Stimulated activated naive B cell treated with anti-CD40 and anti-IgM and Interleukin-4, amounts not matched to agents 10 μg/mL and 1 μg/mL and 100 μg/mL, for 72 hours (primary cell): Measurements from ENCODE around the gene TAS1R3.
"Not testable (repeated sequence)": the region's sequence is repeated elsewhere in the genome, so short reads cannot be mapped to it uniquely, and the experiment has no call there.

Experiments
- ATAC-seq, 2 donors: fragments of 150-1000 bp; cut with Tn5 transposase; replicated peaks; 2 replicates each; pipeline ENCODE4 v1.10.0; 2021; ENCODE audit warnings: moderate library complexity in 1 of 2
- DNase-seq: peaks from one replicate; pipeline ENCODE4 v3.0.0; 2021
- H3K27ac Mint-ChIP-seq: one replicate; pipeline ENCODE4 v1.8.0; 2022; ENCODE audit warnings: mild to moderate bottlenecking, mixed read lengths
- H3K27me3 Mint-ChIP-seq, 2 donors: one replicate each; pipeline ENCODE4 v1.8.0; 2022; ENCODE audit warnings: mixed read lengths in 2 of 2
- H3K36me3 Mint-ChIP-seq, 2 donors: one replicate each; pipeline ENCODE4 v1.8.0; 2022; ENCODE audit warnings: mixed read lengths in 2 of 2, mild to moderate bottlenecking in 1 of 2
- H3K4me1 Mint-ChIP-seq, 2 donors: one replicate each; pipeline ENCODE4 v1.8.0; 2022; ENCODE audit warnings: mixed read lengths in 2 of 2, mild to moderate bottlenecking in 1 of 2
- H3K4me3 Mint-ChIP-seq, 2 donors: one replicate each; pipeline ENCODE4 v1.8.0; 2022; ENCODE audit warnings: mild to moderate bottlenecking in 2 of 2, mixed read lengths in 2 of 2, moderate library complexity in 1 of 2
- H3K9me3 Mint-ChIP-seq, 2 donors: one replicate each; pipeline ENCODE4 v1.8.0; 2022; ENCODE audit warnings: mixed read lengths in 2 of 2, mild to moderate bottlenecking in 1 of 2

The TAS1R3 gene

DNA sequence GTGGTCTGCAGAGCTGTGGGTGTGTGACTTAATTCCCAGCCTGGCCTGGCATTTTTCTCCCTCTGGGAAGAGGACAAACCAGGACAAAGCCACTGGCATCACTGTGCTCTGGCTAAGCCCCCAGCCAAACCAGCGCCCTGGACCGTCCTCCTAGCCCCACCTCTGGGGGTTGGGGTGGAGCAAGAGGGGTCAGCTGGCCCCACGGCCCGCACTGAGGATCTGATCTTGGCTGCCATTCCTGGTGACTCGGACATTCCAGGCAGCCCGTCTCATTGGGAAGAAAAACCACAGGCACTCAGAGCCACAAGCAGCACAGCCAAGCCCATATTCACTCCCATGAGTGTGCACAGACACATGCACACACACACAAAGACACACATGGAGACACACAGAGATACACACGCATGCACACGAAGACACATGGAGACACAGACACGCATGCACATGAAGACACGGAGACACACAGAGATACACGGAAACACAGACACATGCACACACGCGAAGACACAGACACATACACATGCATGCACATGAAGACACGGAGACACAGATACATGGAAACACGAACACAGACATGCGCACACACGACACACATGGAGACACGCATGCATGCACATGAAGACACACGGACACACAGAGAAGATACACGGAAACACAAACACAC is 29.6 kb downstream of the TAS1R3 start:
- no peak for ATAC-seq
- no peaks in the 10 kb centered on the region for H3K9me3 Mint-ChIP-seq
- peaks cover 3 to 17% of the 10 kb centered on the region in 2 donors for H3K4me1 Mint-ChIP-seq
- no peak overlapping the region for H3K4me3 Mint-ChIP-seq
- H3K27ac Mint-ChIP-seq = no peak overlapping the region
- H3K27me3 Mint-ChIP-seq = peaks cover 39 to 51% of the 10 kb centered on the region in 2 donors
- no peak for DNase-seq
- H3K36me3 Mint-ChIP-seq = no peaks in the 10 kb centered on the region

DNA sequence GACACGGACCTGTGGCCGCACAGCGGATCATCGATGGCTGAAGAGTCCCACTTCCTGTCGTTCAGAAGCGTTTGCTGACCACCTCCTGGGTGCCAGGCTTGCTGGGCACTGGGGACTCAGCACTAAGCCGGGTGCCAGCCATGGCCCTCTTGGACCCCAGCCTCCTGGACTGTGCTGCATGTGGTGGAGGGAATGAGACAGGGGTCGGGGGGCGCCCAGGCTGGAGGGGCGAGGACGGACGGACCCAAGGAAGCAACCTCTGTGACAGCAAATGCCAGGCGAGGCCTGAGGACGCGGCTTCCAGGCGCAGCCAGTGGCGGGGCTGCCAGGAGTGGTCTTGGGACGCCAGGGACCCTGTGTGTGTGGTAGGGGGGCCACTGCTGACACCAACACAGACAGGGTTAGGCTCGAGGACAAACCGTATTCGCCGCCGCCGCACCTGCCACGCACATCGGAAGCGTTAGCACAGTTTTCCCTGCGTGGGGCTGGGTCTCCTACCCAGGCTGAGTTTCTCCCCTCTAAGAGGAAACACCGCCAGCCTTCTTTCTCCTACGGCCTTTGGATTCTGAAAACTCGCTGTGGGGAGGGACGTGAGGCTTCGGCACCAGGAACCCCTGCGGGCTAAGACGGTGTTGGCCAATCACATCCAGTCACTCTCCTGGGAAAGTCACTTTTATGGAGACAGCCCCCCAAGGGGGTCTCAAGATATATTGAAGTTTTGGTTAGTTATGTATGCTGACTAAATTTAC is 30.3 kb downstream of the TAS1R3 start:
- Mint-ChIP-seq H3K36me3 (no peaks in the 10 kb centered on the region), H3K27ac (no peak overlapping the region), H3K27me3 (peaks cover 39 to 51% of the 10 kb centered on the region in 2 donors), H3K9me3 (no peaks in the 10 kb centered on the region), H3K4me3 (no peak overlapping the region), H3K4me1 (peaks cover 3 to 17% of the 10 kb centered on the region in 2 donors)
- DNase-seq = no peak
- ATAC-seq = no peak

- DNase-seq (no peak), ATAC-seq (no peak)
- H3K4me3 Mint-ChIP-seq = no peak overlapping the region
- H3K4me1 Mint-ChIP-seq = peaks cover 3 to 17% of the 10 kb centered on the region in 2 donors
- H3K27me3 Mint-ChIP-seq = peaks cover 39 to 46% of the 10 kb centered on the region in 2 donors
- H3K36me3 Mint-ChIP-seq = no peaks in the 10 kb centered on the region
- peak overlapping the region; percentile 20 for H3K27ac Mint-ChIP-seq
- H3K9me3 Mint-ChIP-seq = no peaks in the 10 kb centered on the region
Observed at GRCh38 chr1:1361982-1362423, 30.9 kb downstream of the TAS1R3 start.

DNA sequence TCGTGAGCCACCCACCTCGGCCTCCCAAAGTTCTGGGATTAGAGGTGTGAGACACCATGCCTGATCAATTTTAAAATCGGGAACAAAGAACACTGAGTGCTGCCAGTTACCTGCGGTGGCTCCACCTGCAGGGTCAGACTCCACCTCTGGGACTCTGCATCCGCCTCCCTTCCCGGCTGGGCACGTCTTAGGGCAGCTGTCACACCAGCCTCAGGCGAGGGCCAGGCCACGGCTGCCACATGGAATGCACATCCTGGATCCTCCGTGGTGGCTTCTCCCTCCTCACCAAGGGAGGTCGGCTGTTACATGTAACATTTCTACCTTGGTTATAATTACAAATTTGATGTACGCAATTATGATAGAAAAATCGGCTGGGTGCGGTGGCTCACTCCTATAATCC is 33.2 kb downstream of the TAS1R3 start:
- no peak overlapping the region for H3K27ac Mint-ChIP-seq
- no peak overlapping the region for H3K4me3 Mint-ChIP-seq
- ATAC-seq (no peak), DNase-seq (no peak)
- peaks cover 2 to 3% of the 10 kb centered on the region in 2 donors for H3K4me1 Mint-ChIP-seq
- no peaks in the 10 kb centered on the region for H3K9me3 Mint-ChIP-seq
- peaks cover 17 to 23% of the 10 kb centered on the region in 2 donors for H3K27me3 Mint-ChIP-seq
- no peaks in the 10 kb centered on the region for H3K36me3 Mint-ChIP-seq

- H3K4me1 Mint-ChIP-seq = no peaks in the 10 kb centered on the region
- H3K4me3 Mint-ChIP-seq = no peak overlapping the region
- peaks cover 5 to 8% of the 10 kb centered on the region in 2 donors for H3K27me3 Mint-ChIP-seq
- DNase-seq (no peak), ATAC-seq (no peak)
- no peaks in the 10 kb centered on the region for H3K9me3 Mint-ChIP-seq
- H3K27ac Mint-ChIP-seq = no peak overlapping the region
- H3K36me3 Mint-ChIP-seq = no peaks in the 10 kb centered on the region
Observed at GRCh38 chr1:1365875-1366698, 35.0 kb downstream of the TAS1R3 start.

GRCh38 chr1:1366699-1367066 is 35.6 kb downstream of the TAS1R3 start:
- no peak overlapping the region for H3K4me3 Mint-ChIP-seq
- no peak overlapping the region for H3K27ac Mint-ChIP-seq
- peaks cover 3 to 6% of the 10 kb centered on the region in 2 donors for H3K27me3 Mint-ChIP-seq
- H3K36me3 Mint-ChIP-seq = no peaks in the 10 kb centered on the region
- DNase-seq = no peak
- H3K4me1 Mint-ChIP-seq = peaks cover 0 to under 1% of the 10 kb centered on the region in 2 donors
- no peak for ATAC-seq
- H3K9me3 Mint-ChIP-seq = no peaks in the 10 kb centered on the region

GRCh38 chr1:1367315-1367714 is 36.2 kb downstream of the TAS1R3 start:
- Mint-ChIP-seq H3K9me3 (no peaks in the 10 kb centered on the region), H3K27ac (no peak overlapping the region), H3K4me1 (peaks cover 2 to 7% of the 10 kb centered on the region in 2 donors), H3K4me3 (no peak overlapping the region), H3K36me3 (no peaks in the 10 kb centered on the region), H3K27me3 (peaks cover 0 to 1% of the 10 kb centered on the region in 2 donors)
- DNase-seq (no peak), ATAC-seq (no peak)

- DNase-seq, H3K27ac Mint-ChIP-seq, H3K27me3 Mint-ChIP-seq, ATAC-seq, H3K4me3 Mint-ChIP-seq, H3K9me3 Mint-ChIP-seq: not testable (repeated sequence)
- peaks cover 12 to 26% of the 10 kb centered on the region in 2 donors for H3K4me1 Mint-ChIP-seq
- peaks cover 9 to 15% of the 10 kb centered on the region in 2 donors for H3K36me3 Mint-ChIP-seq
Observed at GRCh38 chr1:1370094-1370493, 39.0 kb downstream of the TAS1R3 start.

DNA sequence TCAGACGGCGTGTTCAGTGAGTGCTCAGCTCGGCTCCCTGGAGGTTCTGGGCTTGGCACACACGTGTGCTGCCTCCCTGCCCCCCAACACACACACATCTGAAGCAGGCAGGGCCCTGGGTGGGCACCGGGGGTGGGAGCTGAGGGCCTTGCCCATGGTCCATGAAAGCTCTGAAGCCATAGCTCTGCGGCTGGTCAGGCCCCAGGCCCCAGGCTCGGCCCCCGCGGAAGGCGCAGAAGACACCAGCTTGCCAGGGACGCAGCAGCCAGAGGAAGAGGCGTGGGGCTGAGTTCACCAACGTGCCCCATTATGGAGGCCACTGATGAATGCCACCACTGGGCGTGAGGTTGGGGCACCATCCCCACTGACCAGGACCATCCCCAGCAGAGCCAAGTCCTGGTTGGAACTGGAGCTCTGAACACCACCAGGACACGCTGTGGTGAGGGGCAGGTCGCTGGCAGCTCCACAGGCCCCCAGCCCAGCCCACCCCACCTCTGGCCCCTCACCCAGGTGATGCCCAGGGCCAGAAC is 39.8 kb downstream of the TAS1R3 start:
- Mint-ChIP-seq H3K27ac (no peak overlapping the region), H3K36me3 (peaks cover 9 to 19% of the 10 kb centered on the region in 2 donors), H3K27me3 (no peaks in the 10 kb centered on the region), H3K9me3 (no peaks in the 10 kb centered on the region), H3K4me1 (peaks cover 12 to 26% of the 10 kb centered on the region in 2 donors), H3K4me3 (no peak overlapping the region)
- ATAC-seq = no peak
- no peak for DNase-seq

GRCh38 chr1:1371364-1371745 is 40.3 kb downstream of the TAS1R3 start:
- no peak for ATAC-seq
- Mint-ChIP-seq H3K4me3 (peak overlapping the region in 1 of 2 donors; percentile 4), H3K27me3 (no peaks in the 10 kb centered on the region)

DNA sequence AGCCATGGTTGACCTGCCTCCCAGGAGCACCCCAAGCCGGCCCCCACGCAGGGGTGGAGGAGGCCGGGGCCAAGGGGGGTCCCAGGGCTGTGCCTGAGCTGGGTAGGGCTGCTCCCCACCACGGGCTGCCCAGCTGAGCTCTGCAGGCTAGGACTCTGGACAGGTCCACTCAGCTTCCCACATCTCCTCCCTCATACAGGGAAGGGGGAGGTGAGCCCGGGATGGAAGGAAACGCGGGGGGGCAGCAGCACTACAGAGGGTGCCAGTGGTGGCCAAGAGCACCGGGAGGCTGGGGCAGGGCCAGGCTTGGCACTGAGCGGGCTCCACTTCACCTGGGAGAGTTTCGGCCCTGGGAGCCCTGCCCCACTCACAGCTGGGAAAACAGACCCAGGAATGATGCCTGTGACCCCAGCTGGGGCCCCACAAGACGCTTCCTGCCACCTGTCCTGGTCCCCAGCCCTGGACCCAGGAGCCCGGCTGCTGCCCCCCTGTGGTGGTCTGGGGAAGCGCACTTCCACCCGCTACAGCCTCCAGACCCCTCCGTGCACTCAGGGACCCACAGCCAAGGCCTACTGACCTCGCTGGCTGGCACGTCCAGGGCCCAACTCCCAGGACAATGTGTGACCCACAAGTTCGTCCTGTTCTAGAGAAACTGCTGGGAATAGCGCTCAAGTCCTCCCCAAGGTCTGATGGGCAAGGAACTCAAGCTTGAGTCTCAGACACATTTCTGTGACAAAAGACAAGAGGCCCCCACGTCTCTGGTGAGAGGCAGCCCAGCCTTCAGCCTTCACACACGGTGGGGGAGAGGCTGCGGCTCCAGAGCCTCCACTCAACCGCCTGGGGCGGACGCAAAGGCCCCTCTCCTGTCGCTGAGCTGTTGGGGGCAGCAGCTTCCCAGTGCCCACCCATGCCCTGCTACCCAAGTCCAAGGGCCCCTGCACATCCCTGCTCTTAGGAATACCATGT is 40.9 kb downstream of the TAS1R3 start:
- peak overlapping the region; percentile 5 to 56 for H3K4me3 Mint-ChIP-seq
- peaks cover 16 to 28% of the 10 kb centered on the region in 2 donors for H3K36me3 Mint-ChIP-seq
- H3K9me3 Mint-ChIP-seq = no peaks in the 10 kb centered on the region
- DNase-seq (peak; percentile 65), ATAC-seq (peak; percentile 37 to 44)
- H3K27me3 Mint-ChIP-seq = no peaks in the 10 kb centered on the region
- peaks cover 15 to 36% of the 10 kb centered on the region in 2 donors for H3K4me1 Mint-ChIP-seq
- H3K27ac Mint-ChIP-seq = no peak overlapping the region

More at GRCh38 chr1:1371364-1371745, 40.3 kb downstream of the TAS1R3 start:
- no peak for DNase-seq
- H3K27ac Mint-ChIP-seq = no peak overlapping the region
- H3K36me3 Mint-ChIP-seq = peaks cover 10 to 21% of the 10 kb centered on the region in 2 donors
- no peaks in the 10 kb centered on the region for H3K9me3 Mint-ChIP-seq
- H3K4me1 Mint-ChIP-seq = peaks cover 12 to 30% of the 10 kb centered on the region in 2 donors

- no peak for DNase-seq
- Mint-ChIP-seq H3K36me3 (peaks cover 16 to 29% of the 10 kb centered on the region in 2 donors), H3K27me3 (no peaks in the 10 kb centered on the region), H3K4me3 (peak overlapping the region; percentile 50 to 60), H3K27ac (peak overlapping the region; percentile 37), H3K4me1 (peaks cover 15 to 37% of the 10 kb centered on the region in 2 donors), H3K9me3 (no peaks in the 10 kb centered on the region)
- ATAC-seq = no peak
Observed at GRCh38 chr1:1373051-1373814, 42.2 kb downstream of the TAS1R3 start.
